GM19351 (cell line): ENCODE measurements around the gene KIF20B.

Experiments used
- ATAC-seq: cut with Tn5 transposase; IDR thresholded peaks from one replicate; pipeline ENCODE4 v1.9.1; 2021; ENCODE audit warnings: mild to moderate bottlenecking, moderate library complexity; ENCODE audit not compliant: unreplicated experiment

KIF20B gene

GRCh38 chr10:89683883-89684282 lies 17.5 kb upstream of the KIF20B start:
- ATAC-seq: no peak

GRCh38 chr10:89684604-89685003 lies 16.8 kb upstream of the KIF20B start:
- no peak for ATAC-seq

GRCh38 chr10:89685936-89686335 lies 15.5 kb upstream of the KIF20B start:
- no peak for ATAC-seq

- no peak for ATAC-seq
Measured at GRCh38 chr10:89690027-89690426, 11.4 kb upstream of the KIF20B start.

- ATAC-seq: no peak
Measured at GRCh38 chr10:89692416-89692815, 9.0 kb upstream of the KIF20B start.

- no peak for ATAC-seq
Measured at GRCh38 chr10:89693176-89693575, 8.2 kb upstream of the KIF20B start.

- ATAC-seq: no peak
Measured at GRCh38 chr10:89695307-89695706, 6.1 kb upstream of the KIF20B start.

- no peak for ATAC-seq
Measured at GRCh38 chr10:89697946-89698345, 3.4 kb upstream of the KIF20B start.

GRCh38 chr10:89699581-89700064 lies 1.8 kb upstream of the KIF20B start:
- no peak for ATAC-seq

- ATAC-seq: no peak
Measured at GRCh38 chr10:89700923-89701241, 508 bp upstream of the KIF20B start.

GRCh38 chr10:89702121-89702480 lies 711 bp downstream of the KIF20B start:
- no peak for ATAC-seq

- no peak for ATAC-seq
Measured at GRCh38 chr10:89705466-89705865, 4.1 kb downstream of the KIF20B start.

- ATAC-seq: no peak
Measured at GRCh38 chr10:89706011-89706410, 4.6 kb downstream of the KIF20B start.

GRCh38 chr10:89707372-89707771 lies 6.0 kb downstream of the KIF20B start:
- no peak for ATAC-seq

- no peak for ATAC-seq
Measured at GRCh38 chr10:89710753-89711152, 9.4 kb downstream of the KIF20B start.

GRCh38 chr10:89734616-89735015 lies 33.2 kb downstream of the KIF20B start:
- no peak for ATAC-seq

- peak; percentile 94 for ATAC-seq
Measured at GRCh38 chr10:89738551-89739209, 37.3 kb downstream of the KIF20B start.

GRCh38 chr10:89741126-89741762 lies 39.9 kb downstream of the KIF20B start:
- ATAC-seq: no peak

- no peak for ATAC-seq
Measured at GRCh38 chr10:89744026-89744425, 42.6 kb downstream of the KIF20B start.

- ATAC-seq: no peak
Measured at GRCh38 chr10:89745903-89746302, 44.5 kb downstream of the KIF20B start.

- no peak for ATAC-seq
Measured at GRCh38 chr10:89750441-89750840, 49.1 kb downstream of the KIF20B start.

- no peak for ATAC-seq
Measured at GRCh38 chr10:89755374-89755773, 54.0 kb downstream of the KIF20B start.

GRCh38 chr10:89759531-89759930 lies 58.1 kb downstream of the KIF20B start:
- ATAC-seq: no peak
